ENCODE measurements around the gene TAOK1. TPM values are rescaled to one million over a fixed set of nuclear protein-coding genes. Genes with fewer than 3 reads are reported as not detected.

TAOK1 gene
- total and polyA plus RNA-seq, 10 of the 15 experiments (the other 5 are each of a cell fraction or from before 2014, with no cell fraction given): 2.0 to 27.1 (median 11.8) TPM

DNA sequence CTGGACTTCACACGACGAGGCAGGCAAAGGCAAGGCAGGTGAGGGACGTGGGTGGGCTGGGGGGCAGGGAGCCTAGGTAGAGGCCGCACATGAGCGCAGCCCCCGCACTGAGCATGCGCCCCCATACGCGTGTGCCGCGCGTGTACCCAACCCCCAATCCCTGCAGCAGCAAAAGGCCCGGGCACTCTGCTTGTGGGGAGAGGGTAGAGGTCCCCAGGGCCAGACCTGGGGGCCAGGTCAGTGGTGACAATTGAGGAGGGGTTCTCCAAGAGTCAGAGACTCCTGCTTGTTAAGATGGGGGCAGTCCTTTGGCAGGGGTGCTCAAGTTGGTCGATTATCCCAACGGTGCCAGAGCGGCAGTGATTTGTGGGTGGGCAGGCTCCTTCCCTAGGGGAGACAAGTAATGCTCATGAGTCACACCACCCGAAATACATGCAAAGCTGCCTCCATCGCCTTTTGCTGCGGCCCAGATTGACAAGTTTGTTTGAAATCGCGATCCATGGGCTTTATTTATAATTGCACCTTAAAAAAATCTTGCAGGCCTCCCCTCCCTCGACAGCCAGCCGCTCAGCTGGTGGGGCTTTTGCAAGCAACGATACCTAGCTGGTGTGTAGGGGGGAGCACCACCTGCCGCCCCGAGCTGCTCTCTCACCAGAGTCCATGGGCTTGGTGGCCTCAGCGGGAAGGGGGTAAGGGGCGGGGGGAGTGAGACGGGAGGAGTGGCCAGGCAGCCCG is 200.4 kb downstream of the TAOK1 start (continued):
- TF ChIP-seq, protein P1, sequence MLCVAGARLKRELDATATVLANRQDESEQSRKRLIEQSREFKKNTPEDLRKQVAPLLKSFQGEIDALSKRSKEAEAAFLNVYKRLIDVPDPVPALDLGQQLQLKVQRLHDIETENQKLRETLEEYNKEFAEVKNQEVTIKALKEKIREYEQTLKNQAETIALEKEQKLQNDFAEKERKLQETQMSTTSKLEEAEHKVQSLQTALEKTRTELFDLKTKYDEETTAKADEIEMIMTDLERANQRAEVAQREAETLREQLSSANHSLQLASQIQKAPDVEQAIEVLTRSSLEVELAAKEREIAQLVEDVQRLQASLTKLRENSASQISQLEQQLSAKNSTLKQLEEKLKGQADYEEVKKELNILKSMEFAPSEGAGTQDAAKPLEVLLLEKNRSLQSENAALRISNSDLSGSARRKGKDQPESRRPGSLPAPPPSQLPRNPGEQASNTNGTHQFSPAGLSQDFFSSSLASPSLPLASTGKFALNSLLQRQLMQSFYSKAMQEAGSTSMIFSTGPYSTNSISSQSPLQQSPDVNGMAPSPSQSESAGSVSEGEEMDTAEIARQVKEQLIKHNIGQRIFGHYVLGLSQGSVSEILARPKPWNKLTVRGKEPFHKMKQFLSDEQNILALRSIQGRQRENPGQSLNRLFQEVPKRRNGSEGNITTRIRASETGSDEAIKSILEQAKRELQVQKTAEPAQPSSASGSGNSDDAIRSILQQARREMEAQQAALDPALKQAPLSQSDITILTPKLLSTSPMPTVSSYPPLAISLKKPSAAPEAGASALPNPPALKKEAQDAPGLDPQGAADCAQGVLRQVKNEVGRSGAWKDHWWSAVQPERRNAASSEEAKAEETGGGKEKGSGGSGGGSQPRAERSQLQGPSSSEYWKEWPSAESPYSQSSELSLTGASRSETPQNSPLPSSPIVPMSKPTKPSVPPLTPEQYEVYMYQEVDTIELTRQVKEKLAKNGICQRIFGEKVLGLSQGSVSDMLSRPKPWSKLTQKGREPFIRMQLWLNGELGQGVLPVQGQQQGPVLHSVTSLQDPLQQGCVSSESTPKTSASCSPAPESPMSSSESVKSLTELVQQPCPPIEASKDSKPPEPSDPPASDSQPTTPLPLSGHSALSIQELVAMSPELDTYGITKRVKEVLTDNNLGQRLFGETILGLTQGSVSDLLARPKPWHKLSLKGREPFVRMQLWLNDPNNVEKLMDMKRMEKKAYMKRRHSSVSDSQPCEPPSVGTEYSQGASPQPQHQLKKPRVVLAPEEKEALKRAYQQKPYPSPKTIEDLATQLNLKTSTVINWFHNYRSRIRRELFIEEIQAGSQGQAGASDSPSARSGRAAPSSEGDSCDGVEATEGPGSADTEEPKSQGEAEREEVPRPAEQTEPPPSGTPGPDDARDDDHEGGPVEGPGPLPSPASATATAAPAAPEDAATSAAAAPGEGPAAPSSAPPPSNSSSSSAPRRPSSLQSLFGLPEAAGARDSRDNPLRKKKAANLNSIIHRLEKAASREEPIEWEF (IDR thresholded peaks at IDR 0.05; ENCODE audit: insufficient replicate concordance, low read depth, low read length): no peak
- TF ChIP-seq, protein P2, sequence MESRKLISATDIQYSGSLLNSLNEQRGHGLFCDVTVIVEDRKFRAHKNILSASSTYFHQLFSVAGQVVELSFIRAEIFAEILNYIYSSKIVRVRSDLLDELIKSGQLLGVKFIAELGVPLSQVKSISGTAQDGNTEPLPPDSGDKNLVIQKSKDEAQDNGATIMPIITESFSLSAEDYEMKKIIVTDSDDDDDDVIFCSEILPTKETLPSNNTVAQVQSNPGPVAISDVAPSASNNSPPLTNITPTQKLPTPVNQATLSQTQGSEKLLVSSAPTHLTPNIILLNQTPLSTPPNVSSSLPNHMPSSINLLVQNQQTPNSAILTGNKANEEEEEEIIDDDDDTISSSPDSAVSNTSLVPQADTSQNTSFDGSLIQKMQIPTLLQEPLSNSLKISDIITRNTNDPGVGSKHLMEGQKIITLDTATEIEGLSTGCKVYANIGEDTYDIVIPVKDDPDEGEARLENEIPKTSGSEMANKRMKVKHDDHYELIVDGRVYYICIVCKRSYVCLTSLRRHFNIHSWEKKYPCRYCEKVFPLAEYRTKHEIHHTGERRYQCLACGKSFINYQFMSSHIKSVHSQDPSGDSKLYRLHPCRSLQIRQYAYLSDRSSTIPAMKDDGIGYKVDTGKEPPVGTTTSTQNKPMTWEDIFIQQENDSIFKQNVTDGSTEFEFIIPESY (IDR thresholded peaks at IDR 0.05): no peak
- TF ChIP-seq FOXK2 (IDR thresholded peaks at IDR 0.05) (no peak), GABPA (IDR thresholded peaks at IDR 0.05; ENCODE audit: low read depth) (no peak), POLR2AphosphoS5 (IDR thresholded peaks at IDR 0.05; ENCODE audit: low read length) (no peak), CBFB (IDR thresholded peaks at IDR 0.05; ENCODE audit: low read depth) (no peak), ZNF217 (IDR thresholded peaks at IDR 0.05) (no peak), STAT1 (conservative IDR thresholded peaks at IDR 0.05) (no peak), HDGF (IDR thresholded peaks at IDR 0.05) (no peak), MYC (IDR thresholded peaks at IDR 0.05; ENCODE audit: insufficient read depth, insufficient read length, insufficient replicate concordance, low read length, severe bottlenecking) (peak; percentile 71), KDM1A (IDR thresholded peaks at IDR 0.05; ENCODE audit: borderline replicate concordance) (no peak), RAD21 (IDR thresholded peaks at IDR 0.05; ENCODE audit: insufficient read depth, low read depth, low read length) (no peak)

Measured in GM12878 (cell line).